ENCODE results near the gene DDX5.

DDX5 gene

GRCh38 chr17:64506201-64506575, at the start of gene DDX5:
TSS of gene DDX5 (minus strand) at chr17:64506289. CDS start at chr17:64506119, 170 bp downstream.
- Histone ChIP-seq H3K36me3 (ENCODE audit: control insufficient read depth in 2 of 2, insufficient read depth in 1 of 2, low read length in 2 of 2) (peaks cover 45 to 66% of the 10 kb centered on the region in 2 experiments), H3K27ac (ENCODE audit: extremely low read depth, low read depth, low read length) (peak within 1 kb of the TSS; percentile 97), H3K4me1 (ENCODE audit: control insufficient read depth, insufficient read depth, low read length) (0 out of 2 replicates have a peak, but pooled peaks cover 4% of the 10 kb centered on the region), H3K9me3 (ENCODE audit: control insufficient read depth, insufficient read depth, low read depth, low read length) (no peaks in the 10 kb centered on the region), H3K4me3 (ENCODE audit: low read depth, low read length) (peak within 1 kb of the TSS; percentile 100)
- ChIA-PET CTCF (interaction anchor here (0.6 to 1.9 kb wide), 2 partner anchors 85 to 929 kb away, joined by 3 to 10 read pairs; no protein-coding TSS in a partner anchor), POLR2A (interaction anchor here (0.6 to 4.2 kb wide), 28 partner anchors 9 to 1859 kb away, joined by 3 to 146 read pairs (median 5); partner anchors contain the start of genes POLG2 and SMURF2)
- TF ChIP-seq PRDM4 (tag by site-specific recombination; IDR thresholded peaks at IDR 0.05) (no peak), ZNF280C (tag by site-specific recombination; IDR thresholded peaks at IDR 0.05) (no peak), ZNF398 (tag by site-specific recombination; IDR thresholded peaks at IDR 0.05) (no peak), ZNF558 (tag by site-specific recombination; IDR thresholded peaks at IDR 0.05) (no peak), HOXA7 (CRISPR knock-in tag; IDR thresholded peaks at IDR 0.05; ENCODE audit: borderline replicate concordance) (no peak), ZNF48 (tag by site-specific recombination; IDR thresholded peaks at IDR 0.05) (no peak), YY2 (tag by site-specific recombination; IDR thresholded peaks at IDR 0.05) (no peak), ZNF354C (tag by site-specific recombination; IDR thresholded peaks at IDR 0.05; ENCODE audit: borderline replicate concordance, low read depth) (no peak), ZNF202 (tag by site-specific recombination; IDR thresholded peaks at IDR 0.05; ENCODE audit: borderline replicate concordance) (no peak), ZNF629 (tag by site-specific recombination; IDR thresholded peaks at IDR 0.05) (no peak), ZNF513 (tag by site-specific recombination; IDR thresholded peaks at IDR 0.05) (0 out of 2 replicates have a peak, but pooled peaks have one; percentile 23), ZNF704 (tag by site-specific recombination; IDR thresholded peaks at IDR 0.05) (peak; percentile 97), TCF7L2 (IDR thresholded peaks at IDR 0.05; ENCODE audit: borderline replicate concordance, low read depth, low read length) (peak; percentile 47; the same call in 1 of the 2 replicates), ZNF184 (tag by site-specific recombination; IDR thresholded peaks at IDR 0.05) (no peak), KLF17 (tag by site-specific recombination; IDR thresholded peaks at IDR 0.05) (no peak), ZNF221 (tag by site-specific recombination; IDR thresholded peaks at IDR 0.05; ENCODE audit: borderline replicate concordance) (no peak), CTCF (tag by site-specific recombination; IDR thresholded peaks at IDR 0.05) (no peak), ZBTB49 (tag by site-specific recombination; IDR thresholded peaks at IDR 0.05; ENCODE audit: low read depth) (no peak), ZBTB20 (tag by site-specific recombination; IDR thresholded peaks at IDR 0.05) (no peak), ZNF292 (tag by site-specific recombination; IDR thresholded peaks at IDR 0.05; ENCODE audit: borderline replicate concordance, low read depth) (no peak), ZNF521 (tag by site-specific recombination; IDR thresholded peaks at IDR 0.05) (no peak), ZNF600 (tag by site-specific recombination; IDR thresholded peaks at IDR 0.05) (no peak)
